Suppressor macrophage treated with lipopolysaccharide for 4 hours (primary cell): Measurements from ENCODE around the gene LCA5.
"Not testable (repeated sequence)": the region's sequence is repeated elsewhere in the genome, so short reads cannot be mapped to it uniquely, and the experiment has no call there.

Experiments used
- DNase-seq: peaks from one replicate; pipeline ENCODE4 v3.0.0-alpha.2; 2020

The LCA5 gene

DNA sequence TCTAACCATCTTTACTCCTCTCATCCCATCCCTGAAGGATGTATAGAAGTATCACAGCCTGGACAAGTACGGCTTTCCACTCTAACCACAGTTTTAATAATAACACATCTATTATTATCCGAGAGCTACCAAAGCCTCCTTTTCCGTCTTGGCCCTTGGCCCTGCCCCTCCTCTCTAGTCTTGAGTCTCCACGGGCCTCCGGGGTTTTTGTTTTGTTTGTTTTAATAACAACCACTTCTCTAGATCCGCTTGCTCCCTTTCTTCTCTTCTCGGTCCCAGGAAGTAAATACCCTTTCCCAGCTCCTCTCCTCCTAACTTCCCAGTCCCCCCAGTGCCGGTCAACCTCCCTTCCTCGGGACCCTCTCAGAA, 661 bp downstream of the LCA5 start:
- no peak for DNase-seq

DNA sequence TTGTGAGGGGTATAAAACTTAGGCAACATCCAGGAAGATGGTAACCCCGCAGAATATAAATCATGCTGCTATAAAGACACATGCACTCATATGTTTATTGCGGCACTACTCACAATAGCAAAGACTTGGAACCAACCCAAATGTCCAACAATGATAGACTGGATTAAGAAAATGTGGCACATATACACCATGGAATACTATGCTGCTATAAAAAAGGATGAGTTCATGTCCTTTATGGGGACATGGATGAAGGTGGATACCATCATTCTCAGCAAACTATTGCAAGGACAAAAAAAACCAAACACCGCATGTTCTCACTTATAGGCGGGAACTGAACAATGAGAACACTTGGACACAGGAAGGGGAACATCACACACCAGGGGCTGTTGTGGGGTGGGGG, 7.7 kb downstream of the LCA5 start:
- not testable (repeated sequence) for DNase-seq

DNA sequence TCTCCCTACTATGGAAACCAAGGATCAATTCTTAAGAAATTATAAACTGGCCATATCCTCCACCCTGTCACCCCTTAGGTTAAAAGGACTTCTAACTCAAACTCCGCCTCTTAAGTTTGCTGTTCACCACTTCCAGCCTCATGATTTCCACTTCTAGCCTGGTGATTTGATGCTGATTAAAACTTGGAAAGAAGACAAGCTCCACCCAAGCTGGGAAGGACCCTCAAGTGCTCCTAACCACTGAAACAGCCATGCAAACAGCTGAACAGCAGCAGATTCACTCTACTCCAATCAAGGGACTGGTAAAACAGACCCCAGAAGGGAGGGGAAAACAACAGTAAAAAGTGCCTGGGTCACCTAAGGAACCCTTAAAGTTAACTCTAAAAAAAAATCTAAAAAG, 10.3 kb downstream of the LCA5 start:
- no peak for DNase-seq

DNA sequence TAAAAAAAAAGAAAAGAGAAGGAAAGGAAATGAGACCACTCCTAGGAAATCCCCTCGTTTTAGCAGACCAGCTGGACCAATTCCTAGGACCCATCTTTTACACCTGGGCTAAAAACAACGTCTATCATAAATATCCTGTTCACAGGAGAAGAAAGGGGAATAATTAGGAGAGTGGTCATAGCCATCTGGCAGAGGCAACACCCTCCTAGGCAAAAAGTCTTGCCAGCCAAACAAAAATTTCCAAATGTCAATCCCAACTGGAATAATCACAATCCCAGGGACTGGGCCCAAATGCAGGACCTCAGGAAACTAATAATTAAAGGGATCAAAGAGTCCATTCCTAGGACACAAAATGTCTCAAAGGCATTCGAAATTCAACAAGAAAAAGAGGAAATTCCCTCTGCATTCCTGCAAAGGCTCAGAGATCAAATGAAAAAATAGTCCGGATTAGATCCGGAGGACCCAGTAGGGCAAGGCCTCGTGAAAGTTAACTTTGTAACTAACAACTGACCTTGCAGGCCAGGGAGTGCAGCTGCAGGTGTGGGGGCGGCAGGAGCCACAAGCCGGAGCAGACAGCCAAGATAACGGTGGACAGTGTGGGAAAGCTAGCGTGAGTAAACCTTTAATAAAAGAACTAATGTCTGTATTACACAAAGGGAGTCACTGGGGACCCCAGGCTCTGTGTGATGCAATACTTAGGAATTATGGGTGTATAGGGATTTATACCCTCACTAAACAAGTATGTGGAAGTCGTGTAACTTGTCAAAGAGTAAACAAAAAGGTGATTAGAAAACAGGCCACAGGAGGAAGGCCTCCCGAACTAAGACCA, 11.7 kb downstream of the LCA5 start:
- no peak for DNase-seq

GRCh38 chr6:79524065-79524464, 13.2 kb downstream of the LCA5 start:
- no peak for DNase-seq

GRCh38 chr6:79522609-79523008, 14.6 kb downstream of the LCA5 start:
- DNase-seq, result no peak

- DNase-seq, result no peak
Observed at GRCh38 chr6:79520534-79520933, 16.7 kb downstream of the LCA5 start.

DNA sequence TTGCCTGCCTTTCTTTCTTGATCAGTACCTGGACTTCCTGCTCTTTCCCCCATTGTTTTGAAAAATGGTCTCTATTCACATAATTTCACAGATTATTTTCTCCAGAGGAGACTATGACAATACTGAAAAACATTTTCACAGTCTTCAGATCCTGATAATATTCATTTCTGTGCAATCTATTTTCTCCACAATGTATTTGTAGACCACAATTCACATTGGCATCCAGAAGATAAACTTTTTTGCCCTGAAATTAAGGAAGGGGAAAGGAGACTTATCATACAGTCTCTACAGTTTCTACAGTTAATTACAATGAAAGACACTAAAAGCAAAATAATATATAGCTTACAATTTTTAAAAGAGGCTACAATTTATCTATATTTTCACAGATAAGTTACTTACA, 18.4 kb downstream of the LCA5 start:
- no peak for DNase-seq

- no peak for DNase-seq
Observed at GRCh38 chr6:79515436-79515835, 21.8 kb downstream of the LCA5 start.

GRCh38 chr6:79513111-79513510, 24.1 kb downstream of the LCA5 start:
- no peak for DNase-seq

DNA sequence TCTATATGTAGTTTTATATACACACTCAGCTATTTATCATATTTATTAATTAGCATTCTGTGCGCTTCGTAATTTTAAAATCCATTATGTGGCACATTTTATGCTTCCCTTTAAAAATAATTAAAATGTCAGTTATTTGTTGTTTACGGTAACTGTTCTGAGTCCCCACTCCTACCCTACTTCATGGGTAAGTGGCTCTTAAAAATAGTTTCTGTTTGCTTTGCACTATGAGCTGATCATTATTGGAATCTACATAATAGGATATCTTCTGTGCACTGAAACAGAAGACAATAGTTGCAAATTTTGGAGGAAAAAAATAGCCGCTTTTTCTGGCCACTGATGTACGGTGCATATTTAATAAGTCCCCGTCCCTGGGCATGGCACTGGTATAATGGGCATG, 25.2 kb downstream of the LCA5 start:
- DNase-seq, result no peak

DNA sequence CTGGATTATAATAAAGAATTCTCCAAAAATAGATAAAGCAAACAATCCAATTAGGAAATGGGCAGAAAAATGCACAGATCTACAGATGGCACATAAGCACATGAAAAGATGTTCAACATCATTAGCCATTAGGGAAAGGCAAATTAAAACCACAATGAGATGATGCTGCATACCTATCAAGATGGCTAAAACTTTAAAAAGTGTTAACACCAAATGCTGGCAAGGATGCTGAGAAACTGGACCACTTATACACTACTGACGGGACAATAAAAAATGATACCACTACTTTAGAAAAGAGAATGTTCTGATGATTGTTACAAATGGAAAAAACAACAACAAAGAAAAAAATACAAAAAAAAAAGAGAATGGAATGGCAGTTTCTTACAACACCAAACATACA, 26.5 kb downstream of the LCA5 start:
- no peak for DNase-seq

- no peak for DNase-seq
Observed at GRCh38 chr6:79506251-79506650, 31.0 kb downstream of the LCA5 start.

DNA sequence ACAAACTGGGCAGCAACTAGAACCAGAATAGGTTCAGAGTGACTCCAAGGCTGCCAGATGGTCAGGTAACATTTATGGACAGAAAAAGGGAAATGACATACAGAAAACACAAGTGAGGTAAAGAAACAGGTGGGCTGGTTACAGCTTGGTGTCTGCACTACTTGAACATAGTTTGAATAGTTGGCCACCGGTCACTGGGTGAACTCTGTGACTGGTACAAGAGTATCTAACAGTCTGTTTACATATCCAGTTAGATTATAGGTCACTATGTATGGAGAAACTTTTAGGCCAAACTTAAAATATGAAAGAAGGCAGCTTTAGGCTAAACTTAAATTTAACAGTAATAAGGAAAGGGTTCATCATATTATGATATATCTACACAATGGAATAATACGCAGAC, 32.9 kb downstream of the LCA5 start:
- no peak for DNase-seq

DNA sequence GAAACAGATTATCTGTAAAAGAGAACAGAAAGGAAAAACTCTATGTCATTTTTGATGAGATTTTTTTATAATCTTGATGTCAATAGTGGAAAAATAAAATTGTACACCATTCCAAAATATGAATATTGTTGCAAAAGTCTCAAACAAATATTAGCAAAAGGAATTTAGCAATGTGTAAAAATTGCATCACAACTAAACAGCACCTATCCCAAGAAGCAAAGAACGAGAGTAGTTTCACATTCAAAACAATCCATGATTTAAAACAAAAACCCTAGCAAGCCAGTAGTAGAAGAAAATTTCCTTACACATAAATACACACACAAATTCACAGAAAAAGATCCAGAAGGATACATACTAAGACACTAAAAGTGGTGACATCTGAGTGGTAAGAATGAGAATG, 38.4 kb downstream of the LCA5 start:
- DNase-seq, result peak; percentile 1

DNA sequence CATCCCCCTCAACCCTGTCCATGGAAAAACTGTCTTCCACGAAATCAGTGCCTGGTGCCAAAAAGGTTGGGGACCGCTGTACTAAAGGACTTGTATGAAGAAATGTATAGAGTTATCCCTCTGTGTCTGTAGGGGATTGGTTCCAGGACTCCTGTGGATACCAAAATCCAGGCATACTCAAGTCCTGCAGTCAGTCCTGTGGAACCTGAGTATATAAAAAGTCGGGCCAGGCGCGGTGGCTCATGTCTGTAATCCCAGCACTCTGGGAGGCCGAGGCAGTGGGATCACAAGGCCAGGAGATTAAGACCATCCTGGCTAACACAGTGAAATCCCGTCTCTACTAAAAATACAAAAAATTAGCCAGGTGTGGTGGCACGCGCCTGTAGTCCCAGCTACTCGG, 42.0 kb downstream of the LCA5 start:
- DNase-seq, result no peak

- DNase-seq, result no peak
Observed at GRCh38 chr6:79494841-79495240, 42.4 kb downstream of the LCA5 start.

DNA sequence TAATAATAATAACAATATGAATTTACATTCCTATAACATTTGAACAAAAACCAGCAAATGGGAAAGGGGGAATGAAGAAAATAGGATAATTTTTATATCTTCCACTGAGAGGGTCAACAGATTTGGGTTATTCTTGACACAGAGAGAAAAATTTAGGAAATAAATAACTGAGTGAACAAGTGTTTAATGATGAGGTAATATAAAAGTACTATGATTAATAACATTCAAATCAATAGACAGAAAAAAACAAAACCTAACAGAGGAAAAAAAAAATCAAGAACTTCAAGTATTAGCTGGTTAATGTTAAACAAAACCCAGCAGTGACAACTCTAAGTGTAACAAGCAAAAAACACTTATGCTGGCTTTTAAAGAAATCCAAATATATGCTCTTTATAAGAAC, 66.5 kb downstream of the LCA5 start:
- DNase-seq, result no peak

GRCh38 chr6:79469376-79470246, 67.6 kb downstream of the LCA5 start:
- DNase-seq, result no peak

GRCh38 chr6:79468587-79468986, 68.6 kb downstream of the LCA5 start:
- no peak for DNase-seq

DNA sequence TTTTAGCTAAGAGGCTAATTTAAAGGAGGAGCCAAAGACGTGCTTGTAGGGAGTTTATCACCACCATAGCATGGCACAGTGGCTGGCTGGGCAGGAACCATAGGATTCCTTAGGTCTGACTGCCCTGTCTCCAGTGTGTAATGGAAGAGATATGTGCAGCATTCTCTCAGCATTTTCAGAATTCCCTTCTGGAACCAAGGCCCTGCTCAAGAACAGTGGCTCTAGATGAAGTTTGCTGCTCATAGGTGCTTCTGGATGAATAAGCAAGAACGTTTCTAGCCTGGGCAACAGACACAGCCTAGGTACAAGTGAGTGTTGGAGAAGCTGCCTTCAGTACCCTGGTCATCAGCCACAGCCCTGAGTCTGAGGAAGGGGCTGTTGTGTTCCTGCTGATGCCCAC, 69.1 kb downstream of the LCA5 start:
- no peak for DNase-seq

DNA sequence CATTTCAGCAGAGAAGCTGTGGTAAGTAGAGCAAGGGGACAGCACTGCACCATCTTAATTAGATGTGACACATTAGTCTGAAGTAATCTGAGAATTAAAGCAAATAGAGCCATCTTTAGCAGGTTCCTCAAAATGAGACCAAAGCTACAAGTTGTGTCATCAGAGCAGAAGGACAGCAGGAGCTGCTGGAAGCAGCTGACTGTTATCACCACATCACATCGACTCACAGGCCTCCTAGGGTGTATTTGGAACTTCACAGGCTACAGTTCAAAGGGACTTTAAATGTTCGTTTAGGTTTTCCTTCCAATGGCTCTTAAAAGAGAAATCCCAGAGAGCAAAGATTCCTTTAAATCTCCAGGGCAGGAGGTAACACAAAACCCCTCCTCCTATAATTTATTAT, 69.5 kb downstream of the LCA5 start:
- DNase-seq, result peak; percentile 24

DNA sequence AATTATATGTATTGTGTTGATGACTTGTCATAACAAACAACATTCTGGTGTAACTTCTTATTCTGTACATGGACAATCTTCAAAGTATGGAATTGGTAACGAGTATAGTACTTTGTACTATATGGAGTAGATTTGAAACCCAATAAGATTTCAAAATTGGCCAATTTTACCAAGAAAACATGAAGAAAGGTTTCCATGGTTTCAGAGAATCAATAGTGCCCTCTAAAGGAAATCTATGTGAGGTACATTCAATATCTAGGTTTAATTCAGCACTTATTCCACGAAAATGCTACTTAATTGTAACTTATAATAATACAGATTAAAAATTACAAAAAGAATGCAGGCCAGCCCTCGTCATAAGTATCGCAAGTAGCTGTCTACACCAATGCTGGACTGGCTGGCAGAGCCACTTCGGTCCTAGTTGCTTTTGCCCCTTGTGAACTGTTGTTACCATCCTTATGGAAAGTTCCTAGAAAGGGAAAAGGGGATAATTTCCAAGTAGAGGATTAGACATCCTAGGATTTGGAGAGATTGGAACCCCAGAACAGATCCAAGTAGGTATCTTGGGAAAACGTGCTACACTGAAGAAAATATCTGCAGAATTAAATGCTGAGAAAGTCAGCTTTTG, 70.9 kb downstream of the LCA5 start:
- peak; percentile 44 for DNase-seq

GRCh38 chr6:79465381-79465780, 71.8 kb downstream of the LCA5 start:
- no peak for DNase-seq
